Mucosa of gallbladder (tissue), 1 donor: ENCODE measurements around the gene ANK3. TPM values are rescaled to one million over a fixed set of nuclear protein-coding genes. Genes with fewer than 3 reads are reported as not detected.
"Not testable (repeated sequence)": the region's sequence is repeated elsewhere in the genome, so short reads cannot be mapped to it uniquely, and the experiment has no call there.

Source experiments
- DNase-seq: peaks from one replicate; pipeline ENCODE4 v3.0.0-alpha.2; 2020; ENCODE audit warnings: low spot score
- total RNA-seq: library from RNA; stranded (reverse); gene quantifications from one replicate; pipeline ENCODE4 v1.2.1, GENCODE V29; 2021
- donor health status: DM: no; HTN: no; CAD: no.

Gene ANK3
- total RNA-seq, 1 donor from 2014 or later: 169 TPM

DNA sequence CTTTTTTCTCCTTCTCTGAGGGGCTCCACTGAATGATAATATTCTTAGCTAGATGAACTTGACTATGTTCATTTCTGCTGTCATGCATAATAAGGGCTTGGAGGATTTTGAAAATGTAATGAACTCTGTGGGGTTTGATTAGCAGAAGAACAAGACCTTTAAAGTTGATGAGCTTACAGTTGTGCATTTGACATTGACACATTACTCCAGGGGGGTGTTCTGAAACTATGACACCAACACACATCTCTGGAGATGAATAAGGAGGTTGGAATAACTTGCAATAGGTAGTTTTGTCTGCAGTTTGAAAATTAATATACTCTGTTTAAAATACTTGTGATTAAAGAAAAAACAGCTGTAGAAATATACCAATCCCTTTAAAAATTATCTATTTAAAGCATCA, 80.3 kb downstream of the ANK3 start:
- no peak for DNase-seq

DNA sequence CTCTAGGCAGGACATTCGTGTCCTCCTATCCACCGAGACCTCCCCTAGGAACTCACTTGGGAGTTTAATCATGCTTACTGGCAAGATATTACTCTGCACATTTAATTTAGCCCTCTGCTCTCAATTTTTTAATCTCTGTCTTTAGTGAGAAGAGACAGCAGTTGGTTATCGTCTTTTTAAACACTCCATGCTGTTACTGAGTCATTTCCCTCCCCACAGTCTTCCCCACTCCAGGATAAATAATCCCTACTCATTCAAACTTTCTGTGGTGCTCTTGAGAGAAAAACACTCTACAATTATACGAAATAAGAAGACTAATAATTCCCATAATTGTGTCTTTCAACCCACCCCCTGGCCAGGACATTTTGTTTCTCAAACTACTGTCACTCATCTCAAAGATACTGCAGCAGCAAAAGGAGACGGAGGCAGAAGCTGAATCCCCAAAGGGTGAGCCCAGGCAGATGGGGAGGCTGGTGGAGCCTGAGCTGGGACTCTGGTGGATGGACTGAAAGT, 84.2 kb downstream of the ANK3 start:
- no peak for DNase-seq

DNA sequence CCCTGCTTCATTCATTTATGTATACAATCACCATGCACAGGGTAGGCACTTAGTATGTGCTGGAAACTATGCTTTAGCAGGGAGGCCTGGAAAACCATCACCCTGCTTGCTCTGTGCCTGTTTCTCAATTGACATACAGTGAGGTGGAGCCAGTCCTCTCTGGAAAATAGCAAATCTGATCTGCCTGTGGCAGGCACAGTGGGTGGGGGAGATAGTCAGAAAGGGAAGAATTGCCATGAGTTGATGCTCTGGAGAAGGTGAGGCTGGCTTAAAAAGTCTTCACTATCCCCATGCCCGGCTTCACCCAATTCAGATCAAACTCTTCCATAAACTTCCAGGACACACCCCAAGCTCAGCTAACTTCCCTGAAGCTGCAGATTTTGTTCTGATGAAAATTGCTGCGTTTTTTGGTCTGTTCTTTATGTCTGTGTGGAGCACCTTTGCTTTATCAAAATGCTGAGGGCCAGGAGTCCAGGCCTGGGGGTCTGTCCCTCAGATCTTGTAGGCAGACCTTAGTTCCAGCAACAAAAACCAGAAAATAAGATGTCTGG, 84.8 kb downstream of the ANK3 start:
- DNase-seq: no peak

DNA sequence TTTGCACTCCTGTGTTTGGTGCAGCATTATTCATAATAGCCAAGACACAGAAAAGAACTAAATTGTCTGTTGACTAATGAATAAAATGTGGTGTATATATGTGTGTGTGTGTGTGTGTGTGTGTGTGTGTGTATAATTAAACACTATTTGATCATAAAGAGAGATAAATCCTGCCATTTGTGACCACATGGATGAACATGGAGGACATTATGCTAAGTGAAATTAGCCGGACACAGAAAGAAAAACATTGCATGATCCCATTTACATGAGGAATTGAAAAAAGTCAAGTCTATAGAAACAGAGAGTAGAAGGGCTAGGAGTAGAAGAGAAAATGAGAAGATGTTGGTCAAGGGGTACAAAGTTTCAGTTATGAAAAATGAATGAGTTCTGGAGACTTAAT, 85.9 kb downstream of the ANK3 start:
- DNase-seq: no peak

DNA sequence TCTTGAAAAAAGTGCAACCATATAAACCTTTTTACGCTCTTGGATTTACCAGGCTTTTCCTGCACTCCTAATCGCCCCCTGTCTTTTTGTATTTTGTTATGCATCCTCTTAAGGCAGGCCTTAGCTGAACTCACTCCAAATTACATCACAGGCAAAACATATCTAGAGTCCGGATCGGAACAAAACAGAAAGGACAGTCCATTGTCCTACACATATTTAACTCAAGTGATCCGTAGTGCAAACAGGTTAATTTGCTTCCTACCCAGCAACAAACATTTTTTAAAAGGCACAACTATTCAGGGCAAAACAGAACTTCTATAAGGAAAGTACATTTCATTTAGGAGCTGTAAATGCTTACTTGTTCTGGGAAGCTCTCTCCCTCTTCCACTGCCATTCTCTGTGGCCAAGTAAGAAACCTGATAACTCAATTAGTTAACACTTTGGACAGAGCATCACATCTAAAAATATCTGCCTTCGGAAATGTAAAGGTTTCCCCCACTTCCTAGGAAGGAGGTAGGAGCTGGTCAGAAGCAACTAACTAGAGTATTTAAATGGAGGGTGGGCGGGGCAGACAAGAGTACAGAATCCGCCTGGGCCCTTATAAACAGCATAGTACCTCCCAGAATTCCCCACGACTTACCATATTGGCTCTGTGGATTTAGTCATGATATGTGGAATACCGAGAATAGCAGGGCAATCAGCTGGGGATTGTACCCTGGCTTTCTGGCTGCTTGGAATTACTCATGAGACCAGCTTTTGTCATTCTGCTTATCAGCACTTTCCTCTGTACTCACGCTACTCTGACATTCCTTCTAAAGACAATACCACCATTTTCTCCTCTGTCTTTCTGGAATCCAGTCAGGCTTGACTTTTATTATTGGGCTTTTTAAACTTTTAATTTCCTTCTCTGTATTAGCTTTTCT, 89.5 kb downstream of the ANK3 start:
- no peak for DNase-seq

DNA sequence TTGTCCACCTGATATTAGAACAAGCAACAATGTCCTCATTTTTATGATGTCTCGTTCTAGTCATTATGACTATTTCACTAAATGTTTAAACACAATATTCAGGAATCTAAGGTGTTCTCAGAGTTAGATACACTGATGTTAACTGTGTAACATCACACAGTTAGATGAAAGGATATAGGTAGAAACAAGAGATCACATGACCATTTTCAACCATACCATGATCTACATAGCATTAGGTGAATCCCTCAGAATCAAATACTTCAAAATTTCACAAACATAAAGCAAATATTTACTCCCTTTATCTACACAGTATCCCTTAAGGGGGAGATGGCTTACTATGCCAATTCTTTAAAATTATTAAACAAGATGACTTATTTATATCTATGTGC, 90.3 kb downstream of the ANK3 start:
- DNase-seq: no peak

DNA sequence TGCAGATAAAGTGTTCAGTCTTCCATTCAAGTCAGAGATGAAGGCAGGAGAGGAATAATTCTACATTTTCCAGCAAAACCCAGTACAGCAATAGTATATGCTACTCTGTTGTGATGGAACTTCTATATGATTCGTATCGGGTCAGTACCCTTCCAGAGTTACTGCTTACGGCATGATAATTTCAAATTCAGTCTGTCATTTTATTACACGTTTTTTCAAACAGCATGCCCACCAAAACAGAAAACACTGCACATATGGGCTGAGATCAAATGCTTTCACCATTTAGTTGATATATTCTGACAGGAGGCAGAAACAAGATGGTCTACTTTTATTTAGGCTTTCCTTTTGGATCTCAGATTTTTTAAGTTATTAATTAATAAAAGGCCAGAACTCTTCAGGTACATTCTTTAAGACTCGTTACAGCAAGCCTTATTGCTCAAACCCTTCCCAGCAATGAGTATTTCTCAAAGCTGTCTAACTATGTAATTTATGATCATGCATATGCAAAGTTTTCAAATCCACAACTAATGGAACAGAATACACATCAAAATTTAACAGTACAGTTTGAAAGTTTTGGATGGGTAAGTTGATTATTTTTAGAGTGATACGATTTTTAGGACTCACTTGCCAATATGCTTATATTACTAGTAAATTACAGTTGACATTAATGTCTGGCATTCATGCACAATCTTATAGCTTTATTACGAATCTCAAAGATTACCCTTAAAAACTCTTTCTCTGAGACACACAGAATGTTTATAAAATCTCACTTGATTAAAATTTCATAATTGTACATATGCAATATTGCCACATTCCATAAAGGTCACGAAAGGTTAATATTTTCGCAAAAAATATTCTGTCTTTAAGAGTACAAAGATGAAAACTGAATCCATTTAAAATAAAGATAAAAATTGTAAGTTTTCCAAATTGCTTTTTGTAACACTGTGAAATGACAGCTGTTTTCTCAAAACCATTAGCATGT, 91.0 kb downstream of the ANK3 start:
- no peak for DNase-seq

DNA sequence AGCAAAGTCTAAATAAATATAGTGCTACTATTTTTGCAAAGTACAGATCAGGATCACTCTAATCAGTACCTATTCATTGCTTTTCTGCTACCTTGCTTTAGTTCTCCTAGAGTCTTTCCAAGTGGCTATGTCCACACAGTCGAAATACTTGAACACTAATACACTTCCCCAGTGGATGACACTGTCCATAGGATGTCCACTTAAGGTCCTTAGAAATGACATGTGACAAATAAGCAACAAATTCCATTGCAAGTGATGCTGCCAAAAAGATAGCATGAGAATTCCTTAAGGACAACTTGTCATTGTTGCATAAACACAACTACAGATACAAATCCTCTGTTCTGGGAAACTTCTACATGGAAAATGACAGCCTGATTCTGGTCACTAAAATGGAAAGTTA, 93.6 kb downstream of the ANK3 start:
- DNase-seq: no peak

DNA sequence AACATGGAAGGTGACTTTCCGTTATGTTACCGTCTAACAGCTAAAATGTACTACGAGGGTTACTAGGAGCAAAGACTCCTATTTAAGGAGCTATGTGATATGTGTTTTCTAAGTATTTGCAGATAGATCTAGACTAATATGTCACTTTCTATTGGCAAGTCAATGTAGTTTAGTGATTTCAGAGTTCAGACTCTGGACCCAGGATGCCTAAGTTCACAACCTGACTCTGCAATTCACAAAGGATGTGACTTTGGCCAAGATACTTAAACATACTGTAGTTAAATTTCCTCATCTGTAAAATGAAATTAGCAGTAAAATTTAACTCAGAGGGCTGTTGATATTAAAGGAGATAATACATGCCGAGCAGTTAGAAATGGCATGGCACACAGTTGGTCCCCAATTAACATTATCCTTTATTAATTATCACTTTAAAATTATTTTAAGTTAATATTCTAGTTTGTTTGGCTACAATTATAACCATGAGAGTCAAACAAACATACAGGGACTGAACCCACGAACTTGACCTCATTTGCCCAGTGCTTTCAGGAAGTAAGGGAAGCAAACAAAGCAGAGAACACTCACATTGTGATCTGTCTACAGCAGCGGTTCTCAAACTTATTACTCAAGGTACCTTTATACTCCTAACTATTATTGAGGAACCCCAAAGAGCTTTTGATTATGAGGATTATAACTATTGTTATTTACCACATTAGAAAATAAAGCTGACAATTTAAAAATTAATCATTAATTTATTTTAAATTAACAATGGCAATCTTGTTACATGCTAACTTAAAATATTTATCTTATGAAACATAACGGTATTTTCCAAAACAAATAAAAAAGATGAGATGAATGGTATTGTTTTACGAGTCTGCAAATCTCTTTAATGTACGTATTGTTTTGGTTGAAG, 94.4 kb downstream of the ANK3 start:
- no peak for DNase-seq

DNA sequence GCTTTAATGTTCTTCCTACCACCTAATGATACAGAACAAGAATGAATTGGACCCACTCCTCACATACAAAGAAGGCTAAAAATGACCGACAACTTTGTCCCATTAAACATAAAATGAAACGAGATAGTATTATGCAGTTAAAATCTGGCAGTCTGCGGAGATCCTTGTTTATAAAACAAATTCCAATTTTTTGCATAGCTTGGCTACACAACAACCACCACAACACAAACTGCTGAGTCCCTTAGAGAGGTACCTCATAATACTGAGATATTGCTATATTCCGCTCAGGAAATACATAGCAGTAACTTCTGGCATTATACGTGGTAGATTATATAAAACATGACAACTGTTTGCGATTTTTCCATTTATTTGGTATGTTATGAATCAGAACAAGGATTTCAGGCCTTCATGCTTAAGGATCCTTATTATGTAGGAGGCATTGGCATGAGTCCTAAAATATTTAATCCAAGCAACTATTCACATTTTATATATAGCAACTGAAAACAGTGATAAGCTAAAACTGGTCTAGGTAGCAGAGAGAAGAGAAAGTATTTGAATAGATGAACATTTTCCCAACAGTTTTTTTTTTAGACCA, 96.0 kb downstream of the ANK3 start:
- DNase-seq: no peak

DNA sequence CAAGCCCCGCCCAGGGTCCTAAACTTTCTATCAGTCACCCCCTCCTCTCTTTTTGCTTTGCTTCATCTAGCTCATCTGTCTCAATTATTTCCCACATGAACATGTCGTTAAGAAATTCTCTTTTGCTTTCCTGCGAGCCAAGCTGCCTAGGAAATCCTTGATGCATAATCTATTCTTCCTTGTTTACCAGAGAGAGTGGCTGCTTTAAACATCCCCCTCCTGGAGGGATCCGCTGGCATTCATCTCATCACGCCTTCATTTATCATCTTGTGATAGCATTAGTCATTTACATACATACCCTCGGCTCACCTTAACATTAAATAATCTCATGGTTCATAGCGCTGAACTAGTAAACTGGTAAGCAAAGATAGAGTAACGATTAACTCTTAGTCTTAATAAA, 96.7 kb downstream of the ANK3 start:
- DNase-seq: no peak

DNA sequence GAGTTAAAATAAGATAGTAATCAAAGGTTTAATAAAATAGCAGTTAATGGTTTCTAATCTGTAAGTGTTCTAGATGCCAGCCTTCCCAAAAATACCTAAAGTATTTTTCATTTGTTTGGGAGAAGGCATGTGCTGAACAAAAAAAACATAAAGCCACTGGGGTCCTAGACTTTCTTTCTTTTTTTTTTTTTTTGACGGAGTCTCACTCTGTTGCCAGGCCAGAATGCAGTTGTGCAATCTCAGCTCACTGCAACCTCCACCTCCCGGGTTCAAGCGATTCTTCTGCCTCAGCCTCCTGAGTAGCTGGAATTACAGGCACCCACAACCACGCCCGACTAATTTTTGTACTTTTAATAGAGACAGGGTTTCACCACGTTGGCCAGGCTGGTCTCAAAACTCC, 97.1 kb downstream of the ANK3 start:
- not testable (repeated sequence) for DNase-seq

DNA sequence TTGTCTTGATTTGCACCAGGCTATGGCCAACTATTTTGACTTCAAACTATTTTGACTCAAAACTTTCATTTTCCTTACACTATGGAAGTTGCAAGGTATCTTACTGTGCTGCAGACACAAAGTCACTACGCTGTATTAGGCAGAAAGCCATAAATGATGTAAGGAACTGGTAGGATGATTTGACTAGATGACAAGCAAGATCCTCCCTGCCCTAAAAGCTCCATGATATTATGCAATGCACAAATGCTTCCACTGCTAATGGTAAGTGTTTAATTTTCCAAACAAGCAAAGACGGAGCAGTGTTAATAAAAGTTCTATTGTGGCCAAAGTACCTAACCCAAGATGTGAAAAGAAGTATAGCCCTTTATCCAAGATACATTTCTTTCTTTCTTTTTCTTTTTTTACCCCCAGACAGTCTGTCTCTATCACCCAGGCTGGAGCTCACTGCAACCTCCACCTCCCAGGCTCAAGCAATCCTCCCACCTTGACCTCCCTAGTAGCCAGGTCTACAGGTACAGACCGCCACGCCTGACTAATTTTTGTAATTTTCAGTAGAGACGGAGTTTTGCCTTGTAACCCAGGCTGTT, 98.2 kb downstream of the ANK3 start:
- no peak for DNase-seq

DNA sequence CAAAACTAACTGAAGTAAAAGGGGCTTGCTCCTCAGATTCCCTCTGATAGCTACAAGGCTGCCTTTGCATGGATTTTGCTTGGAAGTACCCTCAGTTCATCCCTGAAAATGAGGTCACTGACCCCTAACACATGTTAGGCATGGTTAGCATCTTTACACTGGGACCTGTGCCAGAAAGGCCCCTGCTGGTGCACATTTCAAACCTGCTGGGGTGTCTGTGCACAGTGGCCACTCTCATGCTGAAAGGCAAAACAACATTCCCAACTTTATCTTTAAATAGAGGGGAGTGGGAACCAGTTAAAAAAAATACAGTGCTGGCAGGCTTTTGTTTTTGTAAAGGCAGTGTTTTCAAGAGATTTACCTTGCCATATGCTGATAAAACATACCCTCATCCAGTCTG, 99.1 kb downstream of the ANK3 start:
- DNase-seq: no peak

DNA sequence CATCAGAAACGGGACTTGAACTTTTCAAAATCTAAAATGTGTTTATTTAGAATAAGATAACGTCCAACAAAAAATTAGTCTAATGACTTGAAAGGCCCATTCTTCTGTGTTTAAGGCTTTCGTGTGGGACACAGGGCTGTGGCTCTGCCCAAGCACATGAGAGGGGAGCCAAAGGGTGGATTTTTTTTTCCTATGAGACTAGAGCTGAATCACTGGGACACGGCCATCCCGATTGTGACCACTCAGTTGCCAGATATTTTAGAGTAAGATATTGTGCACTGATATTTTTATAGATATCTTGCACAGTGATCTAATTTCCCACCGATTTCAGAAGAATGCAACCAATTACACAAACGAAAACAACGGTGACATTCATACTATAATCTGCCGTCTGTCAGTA, 99.9 kb downstream of the ANK3 start:
- no peak for DNase-seq

DNA sequence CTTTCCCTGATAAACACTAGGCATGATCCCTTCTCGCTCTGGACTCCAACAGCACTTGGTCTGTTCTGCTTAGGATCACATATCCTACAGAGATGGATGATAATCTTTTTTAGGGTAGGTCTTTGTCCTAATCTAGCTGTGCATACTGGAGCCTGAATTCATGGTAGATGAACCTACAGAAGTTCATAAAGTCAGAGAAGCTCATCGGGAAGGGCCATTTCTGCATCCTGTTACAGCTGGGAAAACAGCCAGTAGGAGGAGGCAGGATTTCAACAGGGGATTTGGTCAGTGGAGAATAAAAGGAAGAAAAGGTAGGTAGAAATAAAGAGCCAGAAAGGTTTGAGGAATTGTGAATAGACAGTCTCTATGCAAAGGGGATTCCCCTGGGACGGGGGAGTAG, 101.4 kb downstream of the ANK3 start:
- DNase-seq: no peak

DNA sequence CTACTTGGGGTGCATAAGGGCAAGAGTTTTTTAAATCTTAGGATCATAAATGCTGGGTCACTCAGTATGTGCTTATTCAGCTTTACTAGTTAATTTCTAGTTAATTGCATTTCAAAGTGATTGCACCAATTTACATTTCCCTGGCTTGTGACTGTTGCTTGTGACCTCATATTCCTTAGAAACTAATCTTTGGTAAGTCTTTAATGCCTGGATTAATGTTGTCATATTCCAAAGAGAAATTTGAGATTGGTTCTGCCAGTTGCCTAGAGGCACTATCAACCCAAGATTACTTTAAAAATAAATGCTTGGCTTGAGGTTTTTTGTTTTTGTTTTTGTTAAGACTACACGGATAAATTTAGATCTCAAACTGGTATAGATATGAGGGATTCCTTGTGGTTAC, 103.1 kb downstream of the ANK3 start:
- DNase-seq: no peak

DNA sequence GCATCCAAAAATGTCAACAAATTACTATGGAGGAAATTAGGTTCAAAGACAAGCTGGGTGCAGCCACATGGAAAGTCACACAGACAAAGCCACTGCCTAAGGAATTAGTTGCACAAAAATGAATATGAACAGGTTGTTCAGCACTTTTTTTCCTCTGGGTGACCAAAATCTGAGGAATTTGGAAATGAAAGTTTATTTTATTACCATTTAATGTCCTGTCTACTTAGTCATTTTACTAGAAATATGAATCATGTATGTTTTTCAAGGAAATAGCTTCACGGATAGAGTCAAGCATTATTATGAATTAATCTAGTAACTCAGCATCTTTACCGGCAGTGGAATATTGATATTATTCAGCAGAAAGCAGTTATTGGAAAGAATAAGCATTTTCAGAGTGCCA, 106.3 kb downstream of the ANK3 start:
- no peak for DNase-seq

DNA sequence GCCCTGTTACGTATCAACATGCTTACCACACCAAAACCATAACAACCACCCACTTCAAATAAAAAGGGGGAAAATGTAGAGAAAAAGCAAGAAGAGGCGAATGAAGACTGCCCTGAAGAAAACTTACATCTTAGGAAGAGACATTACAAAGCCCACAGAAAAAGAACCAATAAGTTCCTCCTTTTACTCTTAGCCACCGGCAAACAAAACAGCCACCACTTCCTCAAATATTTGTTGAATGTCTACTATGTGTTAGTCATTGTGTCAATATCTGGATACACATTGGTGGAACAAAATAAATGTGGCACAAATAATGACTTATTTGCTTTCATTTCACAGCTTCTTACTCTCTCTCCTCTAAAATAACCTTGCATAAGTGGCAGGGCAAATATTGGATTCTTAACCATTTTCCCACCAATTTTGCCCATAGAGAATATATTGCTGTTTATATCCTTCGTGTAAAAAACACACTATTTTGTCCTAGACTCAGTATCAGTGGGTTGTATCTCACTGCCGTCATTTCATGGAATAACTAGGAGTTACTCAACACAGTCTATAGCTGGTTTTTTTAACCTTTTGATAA, 106.8 kb downstream of the ANK3 start:
- no peak for DNase-seq

DNA sequence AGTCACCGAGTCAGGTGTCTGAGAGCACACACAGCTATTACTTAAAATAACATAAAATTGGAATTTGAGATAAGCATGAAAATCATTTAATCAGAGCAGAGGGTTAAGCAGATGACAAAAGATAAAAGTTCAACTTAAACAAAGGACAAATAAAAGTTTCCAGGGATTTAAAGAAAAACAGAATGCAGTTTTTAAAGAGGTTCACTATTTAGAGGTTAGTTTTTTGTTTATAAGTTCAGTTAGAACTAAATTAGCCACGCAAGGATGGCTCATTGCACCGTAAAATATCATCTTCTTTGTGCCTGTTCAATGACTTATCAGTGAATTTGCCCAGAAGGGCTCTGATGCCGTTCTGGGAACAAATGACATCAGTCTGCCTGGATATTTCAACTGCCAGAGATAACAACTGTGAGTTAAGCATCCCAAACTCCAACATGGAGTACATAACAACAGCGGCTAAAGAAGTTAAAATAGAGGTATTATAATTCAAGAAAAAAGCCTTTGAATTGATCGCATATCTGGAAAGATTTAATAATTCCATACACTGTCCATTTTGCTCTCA, 107.8 kb downstream of the ANK3 start:
- no peak for DNase-seq
